CD4-positive, CD25-positive, alpha-beta regulatory T cell (primary cell): ENCODE results near the gene ATP6V1G3. TPM values are rescaled to one million over a fixed set of nuclear protein-coding genes. Genes with fewer than 3 reads are reported as not detected.

ENCODE experiments used
- ATAC-seq, 2 donors: fragments of 150-1000 bp; cut with Tn5 transposase; one replicate each; pipeline ENCODE4 v1.10.0; 2021; ENCODE audit warnings: low read depth in 2 of 2, moderate number of reproducible peaks in 2 of 2, moderate library complexity in 1 of 2
- DNase-seq, 3 donors: peaks; one replicate each; pipeline versions ENCODE4 v3.0.0 to v3.0.0-alpha.2; 2012 to 2022; ENCODE audit warnings: mixed read lengths in 1 of 3
- H3K27ac ChIP-seq: one replicate; pipeline ENCODE4 v1.7.0; 2013; ENCODE audit warnings: mild to moderate bottlenecking, low read length; ENCODE audit not compliant: insufficient read depth, poor library complexity, severe bottlenecking
- H3K27me3 ChIP-seq: one replicate; pipeline ENCODE4 v1.7.0; 2013; ENCODE audit warnings: low read length; ENCODE audit not compliant: control insufficient read depth, insufficient read depth
- H3K36me3 ChIP-seq: one replicate; pipeline ENCODE4 v1.7.0; 2013; ENCODE audit warnings: mild to moderate bottlenecking, low read length, moderate library complexity; ENCODE audit not compliant: control insufficient read depth, insufficient read depth
- H3K4me1 ChIP-seq: 2 replicates; pipeline ENCODE4 v1.7.0; 2013; ENCODE audit warnings: mild to moderate bottlenecking, low read length; ENCODE audit not compliant: insufficient read depth, control insufficient read depth, poor library complexity, severe bottlenecking
- H3K4me3 ChIP-seq: one replicate; pipeline ENCODE4 v1.7.0; 2013; ENCODE audit warnings: low read depth, mild to moderate bottlenecking, low read length, moderate library complexity
- H3K9me3 ChIP-seq, 2 experiments: 1 replicate in 1 of 2; 2 replicates in 1 of 2; pipeline ENCODE4 v1.7.0; 2013; ENCODE audit warnings: low read length in 2 of 2, mild to moderate bottlenecking in 1 of 2, moderate library complexity in 1 of 2; ENCODE audit not compliant: control insufficient read depth in 2 of 2
- H3K27ac Mint-ChIP-seq, 3 donors: one replicate each; pipeline ENCODE4 v1.8.0; 2020 to 2022; ENCODE audit warnings: mild to moderate bottlenecking in 3 of 3, mixed read lengths in 3 of 3, moderate library complexity in 2 of 3
- H3K27me3 Mint-ChIP-seq: one replicate; pipeline ENCODE4 v1.8.0; 2022; ENCODE audit warnings: mild to moderate bottlenecking, mixed read lengths
- H3K36me3 Mint-ChIP-seq: one replicate; pipeline ENCODE4 v1.8.0; 2020; ENCODE audit warnings: mixed read lengths
- H3K4me1 Mint-ChIP-seq, 4 donors: one replicate each; pipeline ENCODE4 v1.8.0; 2020 to 2022; ENCODE audit warnings: mixed read lengths in 4 of 4, mild to moderate bottlenecking in 1 of 4
- H3K4me3 Mint-ChIP-seq, 4 donors: one replicate each; pipeline ENCODE4 v1.8.0; 2020 to 2022; ENCODE audit warnings: mild to moderate bottlenecking in 4 of 4, mixed read lengths in 4 of 4, moderate library complexity in 3 of 4
- H3K9me3 Mint-ChIP-seq, 7 donors: one replicate each; pipeline ENCODE4 v1.8.0; 2020 to 2022; ENCODE audit warnings: mixed read lengths in 7 of 7, mild to moderate bottlenecking in 3 of 7, moderate library complexity in 2 of 7
- polyA plus RNA-seq, 4 donors: library from polyadenylated mRNA; unstranded; fragments of 300-500 nt; fragmentation: Illumina TruSeq; gene quantifications; one replicate each; pipeline ENCODE4 v1.2.3, GENCODE V29; 2021
- total RNA-seq: library from RNA; stranded (reverse); gene quantifications from one replicate; pipeline ENCODE4 v1.2.3, GENCODE V29; 2022

The ATP6V1G3 gene
- total and polyA plus RNA-seq, 5 donors from 2014 or later: 0.87 TPM; not detected in 4

DNA sequence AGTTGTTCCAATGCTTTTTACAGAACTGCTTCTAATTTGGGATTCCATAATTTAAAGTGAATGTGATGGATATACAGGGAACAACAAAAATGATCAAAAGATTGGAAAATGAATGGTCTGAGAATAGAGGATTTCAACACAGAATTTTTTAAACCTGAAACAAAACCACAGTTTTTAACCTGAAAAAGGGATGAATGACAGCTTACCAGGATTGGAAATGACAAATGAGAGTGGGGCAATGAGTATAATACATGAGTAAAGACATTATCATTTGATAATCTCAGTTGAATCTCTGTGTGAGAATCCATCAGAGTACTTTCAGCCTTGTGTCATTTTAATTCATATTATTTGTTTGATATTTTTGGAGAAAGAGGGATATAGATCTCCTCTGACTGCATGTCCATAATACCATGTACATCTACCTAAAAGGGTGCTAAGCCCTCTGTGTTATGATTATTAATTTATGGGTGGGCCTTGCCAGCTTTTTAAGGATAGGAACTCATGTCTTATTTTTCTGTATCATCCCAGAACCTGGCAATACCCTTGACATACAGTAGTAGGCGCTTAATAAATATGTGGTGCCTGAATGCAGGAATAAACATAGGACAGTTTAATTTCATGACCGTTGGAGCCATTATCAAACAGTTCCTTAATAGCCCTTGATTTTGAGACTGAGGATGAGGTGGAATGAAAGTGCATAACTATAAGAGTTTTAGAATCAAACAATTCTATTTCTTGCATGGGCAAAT lies 12.4 kb upstream of the ATP6V1G3 start:
- no peaks in the 10 kb centered on the region for H3K36me3 Mint-ChIP-seq
- H3K9me3 ChIP-seq: no peaks in the 10 kb centered on the region
- H3K4me3 ChIP-seq: no peak overlapping the region
- peak overlapping the region in 2 of 3 donors; percentile 20 to 26 for H3K27ac Mint-ChIP-seq
- peaks cover 40% of the 10 kb centered on the region for H3K4me1 ChIP-seq
- no peaks in the 10 kb centered on the region for H3K27me3 ChIP-seq
- no peak for DNase-seq
- H3K27me3 Mint-ChIP-seq: no peaks in the 10 kb centered on the region
- H3K9me3 Mint-ChIP-seq: peaks cover 0 to 2% (median 0%) of the 10 kb centered on the region in 7 donors
- no peak for ATAC-seq
- H3K4me1 Mint-ChIP-seq: peaks cover 37 to 78% (median 55%) of the 10 kb centered on the region in 4 donors
- no peak overlapping the region for H3K27ac ChIP-seq
- no peak overlapping the region for H3K4me3 Mint-ChIP-seq
- no peaks in the 10 kb centered on the region for H3K36me3 ChIP-seq

DNA sequence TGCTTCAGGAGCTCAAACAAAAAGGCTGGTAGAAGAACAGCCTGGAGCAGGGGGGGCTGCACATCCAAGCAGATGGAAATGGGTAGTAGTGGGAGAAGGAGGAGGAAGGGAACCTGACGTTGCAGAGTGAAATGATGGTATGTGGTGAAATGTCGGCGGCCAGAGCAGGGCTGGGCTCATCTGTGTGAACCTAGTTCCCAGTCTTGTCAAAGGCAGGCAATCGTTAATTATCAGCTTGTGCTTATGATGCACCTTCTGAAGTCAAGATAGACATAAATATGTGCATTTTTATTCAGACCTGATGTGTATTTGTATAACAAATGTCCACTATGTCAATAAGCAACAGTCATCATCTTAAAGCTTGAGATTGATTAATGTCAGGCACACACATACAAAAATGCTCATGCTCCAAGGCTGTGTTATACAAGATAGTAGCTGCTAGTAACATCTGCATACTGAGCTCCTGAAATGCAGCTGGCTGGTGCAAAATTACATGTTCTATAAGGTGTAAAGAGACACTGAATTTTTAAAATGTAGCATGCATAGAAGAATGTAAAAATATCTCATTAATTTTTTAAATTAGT lies 10.6 kb upstream of the ATP6V1G3 start:
- no peak for ATAC-seq
- Mint-ChIP-seq H3K27me3 (no peaks in the 10 kb centered on the region), H3K4me1 (peaks cover 23 to 60% (median 39%) of the 10 kb centered on the region in 4 donors), H3K36me3 (no peaks in the 10 kb centered on the region), H3K9me3 (peaks cover 0 to 8% (median 0%) of the 10 kb centered on the region in 7 donors), H3K4me3 (peak overlapping the region in 1 of 4 donors; percentile 73), H3K27ac (peak overlapping the region in 1 of 3 donors; percentile 26)
- Histone ChIP-seq H3K27me3 (no peaks in the 10 kb centered on the region), H3K36me3 (no peaks in the 10 kb centered on the region), H3K4me3 (no peak overlapping the region), H3K9me3 (no peaks in the 10 kb centered on the region), H3K4me1 (peaks cover 22% of the 10 kb centered on the region), H3K27ac (no peak overlapping the region)
- no peak for DNase-seq

DNA sequence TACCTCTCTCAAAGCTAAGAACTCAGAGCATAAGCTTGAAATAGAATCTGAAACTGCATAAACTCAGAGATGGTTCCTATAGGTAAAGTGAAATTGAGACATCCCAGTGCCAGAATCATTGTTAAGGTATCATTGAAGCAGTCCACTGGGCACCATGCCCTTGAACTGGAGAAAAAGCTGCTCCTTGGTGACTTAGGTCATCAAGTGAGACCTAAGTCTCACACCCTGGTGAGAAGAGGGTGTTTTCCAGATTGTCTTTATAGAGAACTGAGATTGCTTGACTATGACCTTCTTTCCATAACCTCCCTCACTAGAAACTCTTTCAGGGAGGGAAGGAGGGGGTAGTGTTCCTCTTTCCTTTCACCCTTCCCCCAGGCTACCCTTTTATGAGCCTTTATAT lies 9.4 kb upstream of the ATP6V1G3 start:
- Mint-ChIP-seq H3K27me3 (no peaks in the 10 kb centered on the region), H3K36me3 (no peaks in the 10 kb centered on the region), H3K4me3 (no peak overlapping the region), H3K9me3 (peaks cover 0 to 8% (median 0%) of the 10 kb centered on the region in 7 donors), H3K27ac (peak overlapping the region in 1 of 3 donors; percentile 31), H3K4me1 (peaks cover 22 to 56% (median 34%) of the 10 kb centered on the region in 4 donors)
- Histone ChIP-seq H3K4me1 (peaks cover 14% of the 10 kb centered on the region), H3K4me3 (no peak overlapping the region), H3K27me3 (no peaks in the 10 kb centered on the region), H3K36me3 (no peaks in the 10 kb centered on the region), H3K9me3 (no peaks in the 10 kb centered on the region), H3K27ac (no peak overlapping the region)
- ATAC-seq (peak; percentile 22 to 37), DNase-seq (no peak)

DNA sequence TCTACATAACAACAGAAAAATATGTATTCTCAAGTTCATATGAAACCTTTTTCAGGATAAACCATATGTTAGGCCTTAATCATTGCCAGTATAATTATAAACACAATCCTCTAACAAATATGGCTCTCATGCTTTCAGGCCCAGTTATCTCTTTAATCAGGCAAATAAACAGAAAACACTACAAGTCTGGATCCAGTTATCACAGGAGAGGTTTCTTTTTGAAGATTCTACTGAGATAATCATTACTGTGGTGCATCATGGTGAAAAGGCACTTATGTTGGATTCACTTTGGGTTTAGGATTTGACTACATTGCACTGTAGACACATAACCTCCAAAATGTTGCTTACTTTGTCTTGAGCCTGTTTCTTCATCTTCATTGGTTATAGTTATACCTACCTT lies 8.4 kb upstream of the ATP6V1G3 start:
- no peak overlapping the region for H3K4me3 Mint-ChIP-seq
- Histone ChIP-seq H3K9me3 (no peaks in the 10 kb centered on the region), H3K36me3 (no peaks in the 10 kb centered on the region), H3K27ac (no peak overlapping the region), H3K4me1 (peaks cover 5% of the 10 kb centered on the region), H3K4me3 (no peak overlapping the region), H3K27me3 (no peaks in the 10 kb centered on the region)
- H3K27me3 Mint-ChIP-seq: no peaks in the 10 kb centered on the region
- ATAC-seq (no peak), DNase-seq (no peak)
- H3K36me3 Mint-ChIP-seq: no peaks in the 10 kb centered on the region
- peaks cover 20 to 52% (median 30%) of the 10 kb centered on the region in 4 donors for H3K4me1 Mint-ChIP-seq
- H3K27ac Mint-ChIP-seq: no peak overlapping the region
- peaks cover 0 to 8% (median 0%) of the 10 kb centered on the region in 7 donors for H3K9me3 Mint-ChIP-seq

DNA sequence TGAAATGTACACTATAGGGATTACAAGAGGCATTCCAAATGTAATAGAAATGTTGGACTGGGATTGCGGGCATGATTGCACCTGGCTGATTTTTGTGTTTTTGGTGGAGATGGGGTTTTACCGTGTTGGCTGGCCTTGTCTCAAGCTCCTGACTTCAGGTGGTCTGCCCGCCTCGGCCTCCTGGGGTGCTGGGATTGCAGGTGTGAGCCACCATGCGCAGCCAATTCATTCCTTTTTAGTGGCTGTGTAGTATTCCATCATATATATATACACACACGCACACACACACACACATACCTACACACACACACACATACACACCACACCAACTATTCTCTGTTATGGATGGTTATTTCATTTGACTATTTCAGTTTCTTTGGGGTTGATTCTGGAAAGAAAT lies 4.7 kb upstream of the ATP6V1G3 start:
- Histone ChIP-seq H3K9me3 (no peaks in the 10 kb centered on the region), H3K27ac (no peak overlapping the region), H3K4me3 (no peak overlapping the region), H3K4me1 (peaks cover 8% of the 10 kb centered on the region), H3K27me3 (no peaks in the 10 kb centered on the region), H3K36me3 (no peaks in the 10 kb centered on the region)
- H3K27ac Mint-ChIP-seq: no peak overlapping the region
- H3K27me3 Mint-ChIP-seq: no peaks in the 10 kb centered on the region
- H3K36me3 Mint-ChIP-seq: no peaks in the 10 kb centered on the region
- ATAC-seq (no peak), DNase-seq (no peak)
- H3K9me3 Mint-ChIP-seq: peaks cover 0 to 8% (median 0%) of the 10 kb centered on the region in 7 donors
- H3K4me1 Mint-ChIP-seq: peaks cover 19 to 51% (median 37%) of the 10 kb centered on the region in 4 donors
- no peak overlapping the region for H3K4me3 Mint-ChIP-seq

DNA sequence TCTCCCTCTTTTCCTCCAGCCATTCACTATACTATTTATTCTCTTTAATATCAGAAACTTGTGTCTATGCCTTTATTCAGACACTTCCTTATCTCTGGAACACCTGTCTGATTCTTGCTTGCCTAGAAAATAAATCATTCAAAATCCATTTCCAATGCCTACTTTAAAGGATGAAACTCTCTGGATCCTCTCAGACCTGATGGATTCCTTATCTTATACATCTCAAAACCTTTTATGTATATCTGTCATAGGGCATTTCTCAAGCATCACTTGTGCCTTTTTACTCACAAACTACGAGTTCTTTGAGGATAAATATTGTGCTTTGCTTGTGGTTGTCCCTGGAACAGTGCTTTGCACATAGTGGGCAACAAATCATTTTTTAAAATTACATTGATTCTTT lies 3.8 kb upstream of the ATP6V1G3 start:
- Mint-ChIP-seq H3K9me3 (peaks cover 0 to 8% (median 0%) of the 10 kb centered on the region in 7 donors), H3K27me3 (no peaks in the 10 kb centered on the region), H3K27ac (peak overlapping the region; percentile 1 to 79 (median 44)), H3K36me3 (no peaks in the 10 kb centered on the region), H3K4me3 (peak overlapping the region in 1 of 4 donors; percentile 62), H3K4me1 (peaks cover 20 to 52% (median 36%) of the 10 kb centered on the region in 4 donors)
- no peak for ATAC-seq
- DNase-seq: no peak
- Histone ChIP-seq H3K4me1 (peaks cover 8% of the 10 kb centered on the region), H3K27ac (no peak overlapping the region), H3K9me3 (no peaks in the 10 kb centered on the region), H3K27me3 (no peaks in the 10 kb centered on the region), H3K36me3 (no peaks in the 10 kb centered on the region), H3K4me3 (no peak overlapping the region)

DNA sequence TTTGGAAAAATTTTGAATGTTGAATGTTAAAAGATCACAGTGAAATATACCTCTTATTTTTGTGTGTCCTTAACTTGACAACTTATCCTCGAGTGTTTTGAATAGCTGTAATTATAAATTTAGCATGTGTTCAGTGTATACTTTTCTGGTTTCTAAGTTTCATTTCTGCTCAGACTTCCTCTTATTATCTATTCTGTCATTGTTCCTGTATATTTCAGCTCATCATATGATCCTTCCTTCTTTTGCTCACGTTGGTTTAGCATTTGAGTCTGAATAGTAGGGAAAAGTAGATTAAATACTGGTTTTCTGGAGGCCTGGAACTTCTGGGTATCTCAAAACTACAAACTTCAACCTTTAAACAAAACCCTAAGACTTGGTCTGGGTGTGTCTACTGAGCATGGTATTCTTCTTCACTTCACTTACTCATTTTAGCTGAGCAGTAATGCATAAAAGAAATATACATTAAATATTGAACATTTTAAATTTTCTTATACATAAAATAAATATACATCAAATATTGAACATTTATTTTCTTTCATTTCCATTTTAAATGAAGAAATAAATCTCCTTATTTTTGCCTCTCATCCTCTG lies 3.3 kb upstream of the ATP6V1G3 start:
- Mint-ChIP-seq H3K27ac (peak overlapping the region; percentile 1 to 88 (median 44)), H3K4me1 (peaks cover 21 to 54% (median 38%) of the 10 kb centered on the region in 4 donors), H3K4me3 (no peak overlapping the region), H3K9me3 (peaks cover 0 to 8% (median 0%) of the 10 kb centered on the region in 7 donors), H3K27me3 (no peaks in the 10 kb centered on the region), H3K36me3 (no peaks in the 10 kb centered on the region)
- Histone ChIP-seq H3K27ac (peak overlapping the region; percentile 37), H3K27me3 (no peaks in the 10 kb centered on the region), H3K4me3 (no peak overlapping the region), H3K36me3 (no peaks in the 10 kb centered on the region), H3K4me1 (peaks cover 13% of the 10 kb centered on the region), H3K9me3 (no peaks in the 10 kb centered on the region)
- ATAC-seq (no peak), DNase-seq (no peak)
